Measurements from ENCODE around the gene PSG3. TPM values are rescaled to one million over a fixed set of nuclear protein-coding genes. Genes with fewer than 3 reads are reported as not detected.
A peak's percentile ranks its signal among the peaks of the same experiment; 100 is the strongest.
"Not testable (repeated sequence)": the region's sequence is repeated elsewhere in the genome, so short reads cannot be mapped to it uniquely, and the experiment has no call there.

Gene PSG3
- total RNA-seq, 2 donors from 2014 or later, result not detected

GRCh38 chr19:42762789-42763188, 22.5 kb upstream of the PSG3 start:
- no peaks in the 10 kb centered on the region for H3K27me3 ChIP-seq
- no peak for DNase-seq
- H3K27ac ChIP-seq, result no peak overlapping the region
- H3K4me1 ChIP-seq, result no peaks in the 10 kb centered on the region
- no peak overlapping the region for H3K9ac ChIP-seq (ENCODE audit: low read depth in 2 of 2, low read length in 2 of 2)
- intact Hi-C loops (cut with DNase I), result no loop called here
- no peaks in the 10 kb centered on the region for H3K9me3 ChIP-seq
- no peak overlapping the region for H3K4me3 ChIP-seq
- no peak for TF ChIP-seq CTCF (IDR thresholded peaks at IDR 0.05)
- no peaks in the 10 kb centered on the region for H3K36me3 ChIP-seq

DNA sequence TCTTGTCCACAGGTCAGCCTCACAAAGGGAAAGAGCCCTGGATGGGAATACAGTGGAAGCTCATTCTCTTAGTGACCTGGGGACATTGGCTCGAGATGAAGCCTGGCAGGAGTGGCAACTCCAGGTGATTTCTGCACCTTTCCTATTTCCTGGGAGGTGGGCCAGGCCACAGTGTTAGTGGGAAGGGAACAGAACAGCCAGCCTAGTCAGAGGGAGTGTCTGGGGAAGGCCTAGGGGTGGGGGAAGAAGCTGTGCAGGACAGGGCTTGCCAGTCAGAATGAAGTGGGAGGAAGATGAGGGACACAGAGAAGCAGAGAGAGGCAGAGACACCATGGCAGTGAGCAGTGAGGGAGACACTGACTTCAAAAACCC, 21.6 kb upstream of the PSG3 start:
- not testable (repeated sequence) for DNase-seq, H3K27ac ChIP-seq

GRCh38 chr19:42760954-42761923, 21.0 kb upstream of the PSG3 start:
- H3K27ac ChIP-seq; H3K36me3 ChIP-seq; H3K4me1 ChIP-seq; H3K9me3 ChIP-seq; intact Hi-C loops (cut with DNase I); H3K27me3 ChIP-seq; DNase-seq; H3K4me3 ChIP-seq; H3K9ac ChIP-seq (ENCODE audit: low read depth in 2 of 2, low read length in 2 of 2): not testable (repeated sequence)

More for the DNA sequence above, 21.6 kb upstream of the PSG3 start:
- H3K9me3 ChIP-seq; H3K4me3 ChIP-seq; H3K27me3 ChIP-seq; H3K4me1 ChIP-seq; intact Hi-C loops (cut with DNase I); H3K36me3 ChIP-seq; H3K9ac ChIP-seq (ENCODE audit: low read depth in 2 of 2, low read length in 2 of 2): not testable (repeated sequence)

GRCh38 chr19:42758667-42759066, 18.4 kb upstream of the PSG3 start:
- H3K36me3 ChIP-seq; H3K4me3 ChIP-seq; DNase-seq; H3K27me3 ChIP-seq; H3K27ac ChIP-seq; H3K9me3 ChIP-seq; H3K9ac ChIP-seq (ENCODE audit: low read depth in 2 of 2, low read length in 2 of 2); H3K4me1 ChIP-seq; intact Hi-C loops (cut with DNase I): not testable (repeated sequence)
- peak; percentile 17 for TF ChIP-seq CTCF (IDR thresholded peaks at IDR 0.05)

- H3K36me3 ChIP-seq; H3K4me1 ChIP-seq; H3K4me3 ChIP-seq; H3K9ac ChIP-seq (ENCODE audit: low read depth in 2 of 2, low read length in 2 of 2); intact Hi-C loops (cut with DNase I); H3K27ac ChIP-seq; H3K27me3 ChIP-seq; DNase-seq; H3K9me3 ChIP-seq: not testable (repeated sequence)
Observed at GRCh38 chr19:42752246-42752645, 12.0 kb upstream of the PSG3 start.

DNA sequence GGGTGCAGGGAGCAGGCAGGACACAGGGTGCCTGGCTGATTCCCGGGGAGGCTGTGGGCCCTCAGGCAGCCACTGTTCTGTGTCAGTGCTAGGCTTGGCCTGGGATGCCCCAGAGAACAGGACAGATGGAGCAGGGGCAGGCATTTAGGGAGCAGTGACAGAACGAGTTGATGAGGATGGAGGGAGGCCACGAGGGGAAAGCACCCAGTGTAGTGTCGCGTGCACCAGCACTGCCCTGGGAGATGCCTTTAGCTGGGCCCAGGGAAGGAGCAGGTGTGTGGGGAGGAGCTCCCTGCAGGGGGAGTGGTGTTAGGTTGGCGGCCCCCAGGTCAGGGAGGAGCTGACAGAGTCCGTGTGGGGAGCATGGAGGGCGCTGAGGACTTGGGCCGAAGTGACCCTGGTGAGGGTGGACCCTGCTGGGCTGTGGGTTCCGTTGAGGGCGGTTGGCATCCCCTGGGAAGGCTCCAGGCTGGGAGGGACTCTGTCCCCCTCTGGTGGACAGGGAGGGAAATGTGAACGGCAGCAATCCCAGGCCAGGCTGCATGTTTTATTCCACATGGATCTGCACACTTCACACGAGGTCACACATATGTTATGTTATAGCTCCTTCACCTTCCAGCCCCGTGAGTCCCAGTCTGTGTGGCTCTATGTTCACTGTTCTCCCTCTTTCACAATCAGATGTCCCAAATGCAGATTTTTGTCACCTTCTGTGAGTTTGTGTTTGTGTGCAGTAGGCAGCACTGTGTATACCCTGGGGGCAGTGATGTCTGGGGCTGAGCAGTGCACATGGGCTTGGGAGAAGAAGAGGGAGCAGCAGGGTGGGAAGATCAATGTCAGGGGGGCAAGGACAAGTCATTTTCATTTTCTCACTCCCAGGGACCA, 1.7 kb upstream of the PSG3 start:
- H3K27ac ChIP-seq; DNase-seq; H3K9ac ChIP-seq (ENCODE audit: low read depth in 2 of 2, low read length in 2 of 2); H3K4me3 ChIP-seq; H3K4me1 ChIP-seq; H3K36me3 ChIP-seq; H3K9me3 ChIP-seq; H3K27me3 ChIP-seq; intact Hi-C loops (cut with DNase I): not testable (repeated sequence)
- TF ChIP-seq CTCF (IDR thresholded peaks at IDR 0.05), result peak; percentile 37

- H3K36me3 ChIP-seq, result not testable (repeated sequence)
Observed at GRCh38 chr19:42737581-42738011, 2.7 kb downstream of the PSG3 start.

DNA sequence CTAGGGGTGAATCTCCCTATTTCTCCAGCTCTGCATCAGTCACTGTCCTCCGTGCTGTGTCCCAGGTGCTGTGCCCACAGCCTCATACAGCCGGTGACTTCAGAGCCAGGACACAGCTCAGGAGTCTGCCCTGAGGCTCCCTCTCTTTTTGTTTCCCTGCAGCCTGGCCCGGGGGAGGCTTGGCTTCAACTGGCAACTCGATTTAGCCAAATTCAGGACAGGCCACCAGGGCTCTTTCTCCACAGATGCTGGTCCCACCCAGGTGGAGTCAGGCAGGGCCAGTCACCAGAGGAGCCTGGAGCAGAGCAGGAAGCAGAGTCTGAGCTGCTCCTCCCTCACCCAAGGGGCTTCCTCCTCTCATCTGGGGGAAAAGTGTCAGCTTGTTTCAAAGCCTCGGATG, 11.9 kb downstream of the PSG3 start:
- H3K9me3 ChIP-seq; DNase-seq; H3K9ac ChIP-seq (ENCODE audit: low read depth in 2 of 2, low read length in 2 of 2); H3K4me3 ChIP-seq; H3K27me3 ChIP-seq; H3K4me1 ChIP-seq; H3K36me3 ChIP-seq; intact Hi-C loops (cut with DNase I); H3K27ac ChIP-seq: not testable (repeated sequence)

More at GRCh38 chr19:42737581-42738011, 2.7 kb downstream of the PSG3 start:
- H3K4me1 ChIP-seq; DNase-seq; H3K4me3 ChIP-seq; H3K9me3 ChIP-seq; H3K27ac ChIP-seq; H3K9ac ChIP-seq (ENCODE audit: low read depth in 2 of 2, low read length in 2 of 2); intact Hi-C loops (cut with DNase I); H3K27me3 ChIP-seq: not testable (repeated sequence)

DNA sequence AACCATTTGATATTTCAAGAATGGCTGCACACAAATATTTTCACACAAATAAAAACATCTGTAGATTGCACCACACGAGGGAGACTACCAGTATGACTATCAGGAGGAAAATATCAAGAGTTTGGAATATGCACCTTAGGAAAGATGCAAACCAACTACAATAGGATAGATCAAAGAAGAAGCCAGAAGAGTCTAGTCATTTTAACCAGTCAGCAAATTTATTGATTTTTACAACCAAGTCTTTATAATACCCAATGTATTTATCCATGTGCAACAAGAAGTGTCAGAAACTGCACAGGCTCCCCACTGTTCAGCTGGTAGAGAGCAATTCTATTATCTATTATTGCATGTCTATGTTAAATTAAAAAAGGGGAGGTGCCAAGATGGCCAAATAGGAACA, 26.3 kb downstream of the PSG3 start:
- H3K27me3 ChIP-seq; H3K4me1 ChIP-seq; H3K9ac ChIP-seq (ENCODE audit: low read depth in 2 of 2, low read length in 2 of 2); H3K4me3 ChIP-seq; intact Hi-C loops (cut with DNase I); H3K9me3 ChIP-seq; DNase-seq; H3K27ac ChIP-seq; H3K36me3 ChIP-seq: not testable (repeated sequence)

- H3K4me1 ChIP-seq; H3K36me3 ChIP-seq; H3K4me3 ChIP-seq; DNase-seq; H3K9me3 ChIP-seq; intact Hi-C loops (cut with DNase I); H3K27ac ChIP-seq; H3K9ac ChIP-seq (ENCODE audit: low read depth in 2 of 2, low read length in 2 of 2); H3K27me3 ChIP-seq: not testable (repeated sequence)
Observed at GRCh38 chr19:42712753-42713152, 27.5 kb downstream of the PSG3 start.

Data from colonic mucosa (tissue), 4 donors.